NT2/D1 (cell line): ENCODE data around the gene MAP3K10.

Experiments used
- YY1 ChIP-seq: IDR thresholded peaks from 2 replicates; pipeline ENCODE4 v1.6.1; 2011; ENCODE audit not compliant: insufficient read length, insufficient read depth
- ZNF274 ChIP-seq: IDR thresholded peaks from 2 replicates; pipeline ENCODE4 v1.6.1; 2011; ENCODE audit warnings: mild to moderate bottlenecking, low read depth, low read length

- TF ChIP-seq ZNF274 (no peak), YY1 (no peak)
Observed at GRCh38 chr19:40220674-40221073, 29.4 kb downstream of the MAP3K10 start.
